HEK293T (cell line): ENCODE measurements around the gene LRIG3.

Source experiments
- CTCF ChIA-PET: fragments of 350-600 bp; formaldehyde crosslinking; extraction: SDS; loops from one replicate; lab custom pipeline; 2021; ENCODE audit warnings: antibody characterized with exemption, inconsistent platforms; lab: Yijun Ruan, JAX
- POLR2A ChIA-PET: fragments of 350-600 bp; formaldehyde crosslinking; extraction: SDS; loops from one replicate; lab custom pipeline; 2020; ENCODE audit warnings: antibody characterized with exemption, inconsistent platforms; lab: Yijun Ruan, JAX
- DNase-seq: peaks from one replicate; pipeline ENCODE4 v3.0.0; 2012; ENCODE audit warnings: mixed read lengths; ENCODE audit errors: extremely low spot score
- ARNT ChIP-seq: fragments of 450-650 bp; IDR thresholded peaks from 2 replicates; pipeline ENCODE4 v1.6.1; 2017; ENCODE audit warnings: mild to moderate bottlenecking
- BHLHE40 ChIP-seq: fragments of 450-650 bp; IDR thresholded peaks from 2 replicates; pipeline ENCODE4 v1.6.1; 2016; ENCODE audit warnings: mild to moderate bottlenecking, moderate library complexity, borderline replicate concordance
- CTBP1 ChIP-seq: fragments of 450-650 bp; IDR thresholded peaks from 2 replicates; pipeline ENCODE4 v1.6.1; 2016; ENCODE audit warnings: borderline replicate concordance
- ELF4 ChIP-seq: fragments of 450-650 bp; IDR thresholded peaks from 2 replicates; pipeline ENCODE4 v1.6.1; 2017; ENCODE audit warnings: antibody characterized with exemption
- FOXA1 ChIP-seq: fragments of 450-650 bp; IDR thresholded peaks from 2 replicates; pipeline ENCODE4 v1.6.1; 2016; ENCODE audit warnings: mild to moderate bottlenecking
- FOXK2 ChIP-seq: fragments of 450-650 bp; IDR thresholded peaks from 2 replicates; pipeline ENCODE4 v1.6.1; 2016; ENCODE audit warnings: mild to moderate bottlenecking
- FOXM1 ChIP-seq: fragments of 450-650 bp; IDR thresholded peaks from 2 replicates; pipeline ENCODE4 v1.6.1; 2017; ENCODE audit warnings: mild to moderate bottlenecking, borderline replicate concordance
- HDGF ChIP-seq: fragments of 450-650 bp; IDR thresholded peaks from 2 replicates; pipeline ENCODE4 v1.6.1; 2017; ENCODE audit warnings: antibody characterized with exemption, borderline replicate concordance
- L3MBTL2 ChIP-seq: fragments of 450-650 bp; conservative IDR thresholded peaks from 2 replicates; pipeline ENCODE4 v1.6.1; 2016; ENCODE audit warnings: mild to moderate bottlenecking
- LEF1 ChIP-seq: fragments of 450-650 bp; IDR thresholded peaks from 2 replicates; pipeline ENCODE4 v1.6.1; 2017; ENCODE audit warnings: mild to moderate bottlenecking, borderline replicate concordance
- NFRKB ChIP-seq: fragments of 450-650 bp; IDR thresholded peaks from 2 replicates; pipeline ENCODE4 v1.6.1; 2016; ENCODE audit warnings: mild to moderate bottlenecking, moderate library complexity
- SP1 ChIP-seq: fragments of 450-650 bp; IDR thresholded peaks from 2 replicates; pipeline ENCODE4 v1.6.1; 2017
- SUZ12 ChIP-seq: fragments of 450-650 bp; IDR thresholded peaks from 2 replicates; pipeline ENCODE4 v1.6.1; 2016; ENCODE audit warnings: mild to moderate bottlenecking
- TARDBP ChIP-seq: fragments of 450-650 bp; IDR thresholded peaks from 2 replicates; pipeline ENCODE4 v1.6.1; 2016
- ZNF384 ChIP-seq: fragments of 450-650 bp; IDR thresholded peaks from 2 replicates; pipeline ENCODE4 v1.6.1; 2016
- TF ChIP-seq, protein P1 (sequence below): fragments of 450-650 bp; IDR thresholded peaks from 2 replicates; pipeline ENCODE4 v1.6.1; 2016

Gene LRIG3

DNA sequence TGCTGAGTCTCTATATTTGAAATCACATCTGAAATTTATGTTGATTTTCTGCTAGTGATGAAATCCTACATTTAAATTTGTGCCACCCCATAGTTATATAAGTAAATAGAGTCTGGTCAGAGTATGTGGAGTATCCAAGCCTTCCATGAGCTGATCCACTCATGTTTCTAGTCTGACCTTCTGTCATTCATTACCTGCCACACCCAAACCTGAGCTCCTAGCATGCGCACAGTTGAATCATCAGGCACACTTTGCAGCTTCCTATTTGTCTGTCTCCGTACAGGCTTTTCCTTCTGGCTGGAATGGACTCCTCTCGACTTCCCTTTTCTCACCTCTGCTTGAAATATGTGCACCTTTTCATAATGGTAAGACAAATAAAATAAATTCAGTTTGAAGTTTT, 45.3 kb upstream of the LRIG3 start:
- no peak for DNase-seq
- ChIA-PET POLR2A (no interaction called here), CTCF (no interaction called here)
- no peak for TF ChIP-seq ARNT

DNA sequence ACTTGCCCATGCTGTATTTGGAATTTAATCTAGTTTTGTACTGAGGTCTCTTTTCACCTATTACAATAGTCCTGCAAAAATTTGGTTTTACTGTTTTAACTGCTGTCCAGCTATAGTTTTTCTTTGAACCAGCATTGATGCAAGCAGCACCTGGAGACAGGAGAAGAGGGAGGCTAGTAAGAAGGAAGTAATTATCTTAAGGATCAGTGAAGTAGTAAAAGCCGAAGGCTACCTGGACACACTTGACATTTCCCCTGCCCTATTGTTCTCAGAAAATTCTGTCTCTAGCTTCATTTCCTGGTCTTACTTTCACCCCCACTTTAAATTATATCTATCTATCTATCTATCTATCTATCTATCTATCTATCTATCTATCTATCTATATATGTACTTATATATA, 43.5 kb upstream of the LRIG3 start:
- POLR2A ChIA-PET: no interaction called here
- no peak for DNase-seq
- TF ChIP-seq, protein P1, sequence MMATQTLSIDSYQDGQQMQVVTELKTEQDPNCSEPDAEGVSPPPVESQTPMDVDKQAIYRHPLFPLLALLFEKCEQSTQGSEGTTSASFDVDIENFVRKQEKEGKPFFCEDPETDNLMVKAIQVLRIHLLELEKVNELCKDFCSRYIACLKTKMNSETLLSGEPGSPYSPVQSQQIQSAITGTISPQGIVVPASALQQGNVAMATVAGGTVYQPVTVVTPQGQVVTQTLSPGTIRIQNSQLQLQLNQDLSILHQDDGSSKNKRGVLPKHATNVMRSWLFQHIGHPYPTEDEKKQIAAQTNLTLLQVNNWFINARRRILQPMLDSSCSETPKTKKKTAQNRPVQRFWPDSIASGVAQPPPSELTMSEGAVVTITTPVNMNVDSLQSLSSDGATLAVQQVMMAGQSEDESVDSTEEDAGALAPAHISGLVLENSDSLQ: no peak
- TF ChIP-seq ELF4: no peak
- CTCF ChIA-PET: no interaction called here

DNA sequence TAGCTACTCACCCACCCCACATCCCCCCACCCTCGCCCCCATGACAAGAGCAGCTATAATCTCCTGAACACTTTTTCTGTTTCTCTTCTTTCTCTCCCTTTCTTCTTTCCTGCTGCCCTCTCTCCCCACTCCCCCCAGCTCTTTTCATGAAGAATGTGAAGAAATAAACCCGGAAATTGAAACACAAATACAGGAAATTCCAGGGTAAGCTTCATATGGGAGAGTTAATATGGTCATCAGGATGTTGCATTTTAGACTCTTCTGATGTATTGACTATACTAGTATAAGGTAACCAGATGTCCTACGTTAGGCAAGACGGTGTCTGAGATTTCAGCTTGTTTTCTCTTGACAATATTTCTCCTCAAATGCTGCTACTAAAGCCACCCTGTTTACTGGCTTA, 41.6 kb upstream of the LRIG3 start:
- TF ChIP-seq CTBP1 (no peak), L3MBTL2 (no peak), LEF1 (no peak), ELF4 (no peak), FOXK2 (no peak), SUZ12 (no peak), ZNF384 (no peak), FOXA1 (no peak), BHLHE40 (no peak), FOXM1 (no peak), SP1 (no peak), NFRKB (no peak), TARDBP (no peak), ARNT (no peak)
- TF ChIP-seq, protein P1: no peak
- no peak for DNase-seq
- ChIA-PET POLR2A (no interaction called here), CTCF (interaction anchor here (0.9 kb wide), 1 partner anchor 11 kb away, joined by 4 read pairs; no protein-coding TSS in a partner anchor)

DNA sequence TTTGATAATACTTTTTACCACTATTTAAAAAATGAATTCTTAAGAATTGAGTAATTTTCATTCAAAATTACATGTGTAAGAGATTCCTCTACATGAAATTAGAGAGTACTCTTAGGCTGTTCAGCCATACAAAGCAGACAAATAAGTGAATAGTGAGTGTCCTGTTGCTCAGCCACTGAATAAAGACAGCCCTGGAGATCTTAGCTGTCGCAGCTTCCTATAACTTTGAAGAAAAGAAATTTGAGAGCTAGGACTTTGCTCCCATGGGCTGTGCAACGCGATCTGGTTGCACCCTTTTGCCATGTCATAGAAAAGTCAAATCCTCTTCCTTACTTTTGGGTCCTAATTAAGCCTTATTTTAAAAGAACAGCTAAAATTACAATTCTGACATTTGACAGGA, 40.9 kb upstream of the LRIG3 start:
- DNase-seq: no peak
- POLR2A ChIA-PET: no interaction called here
- CTCF ChIA-PET: interaction anchor here (0.9 kb wide), 1 partner anchor 10 kb away, joined by 4 read pairs; no protein-coding TSS in a partner anchor
- no peak for TF ChIP-seq FOXM1
- no peak for TF ChIP-seq ZNF384
- no peak for TF ChIP-seq NFRKB
- TF ChIP-seq FOXK2: no peak
- no peak for TF ChIP-seq SP1
- no peak for TF ChIP-seq FOXA1
- TF ChIP-seq SUZ12: no peak
- TF ChIP-seq L3MBTL2: no peak
- TF ChIP-seq LEF1: no peak
- TF ChIP-seq, protein P1: no peak
- TF ChIP-seq HDGF: no peak
- TF ChIP-seq BHLHE40: no peak
- no peak for TF ChIP-seq TARDBP
- no peak for TF ChIP-seq ELF4
- no peak for TF ChIP-seq ARNT
- TF ChIP-seq CTBP1: no peak

DNA sequence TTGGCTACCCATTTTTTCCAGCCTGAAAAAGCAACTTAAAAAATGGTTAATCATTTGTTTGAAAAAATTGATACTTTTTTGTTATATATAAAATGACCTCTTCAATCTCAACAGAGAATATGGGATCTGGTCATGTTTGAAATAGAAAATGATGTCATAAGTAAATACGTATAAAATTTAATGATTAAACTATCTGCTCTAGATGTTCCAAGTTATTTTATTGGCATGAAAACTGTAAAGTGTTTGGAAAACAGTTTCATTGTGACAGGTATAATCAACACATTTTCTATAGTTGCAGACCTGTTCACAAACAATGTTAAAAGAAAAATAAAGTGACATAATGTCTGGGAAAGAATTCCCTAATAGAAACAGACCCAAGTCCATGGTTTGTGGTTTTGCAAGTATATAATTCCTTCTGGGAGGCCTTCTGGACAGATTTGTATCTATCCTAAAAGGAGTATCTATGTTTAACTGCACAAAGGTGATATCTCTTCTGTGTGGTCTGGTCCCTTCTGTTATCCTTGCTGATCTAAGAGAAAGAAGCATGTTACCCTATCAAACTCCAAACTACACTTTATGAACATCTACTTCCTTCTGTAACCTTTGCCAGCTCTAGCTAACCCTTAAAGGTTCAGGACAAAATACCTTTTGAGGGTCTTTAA, 39.5 kb upstream of the LRIG3 start:
- no peak for DNase-seq
- POLR2A ChIA-PET: no interaction called here
- TF ChIP-seq TARDBP (no peak), SUZ12 (no peak), L3MBTL2 (no peak), LEF1 (no peak), CTBP1 (no peak), FOXM1 (no peak)
- CTCF ChIA-PET: no interaction called here

DNA sequence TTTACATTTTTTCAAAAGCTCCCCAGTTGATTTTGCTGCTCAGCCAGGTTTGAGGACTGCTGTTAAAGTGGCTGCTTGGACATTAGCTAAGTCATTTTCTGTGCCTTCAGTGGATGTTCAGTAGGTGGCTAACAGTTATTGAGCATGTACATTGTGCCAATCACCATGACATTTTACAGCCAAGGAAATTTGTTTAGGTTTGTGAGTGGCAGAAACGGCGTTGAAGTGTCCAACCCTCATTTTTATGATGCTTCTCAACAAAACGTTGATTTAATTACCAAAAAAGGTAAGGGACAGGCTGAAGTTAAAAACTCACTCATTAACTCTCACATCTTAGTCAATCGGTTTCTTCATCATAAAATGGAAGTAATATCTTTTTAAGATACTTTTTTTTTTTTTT, 37.0 kb upstream of the LRIG3 start:
- ChIA-PET CTCF (interaction anchor here (0.6 kb wide), 1 partner anchor 143 kb away, joined by 4 read pairs; no protein-coding TSS in a partner anchor), POLR2A (no interaction called here)
- TF ChIP-seq BHLHE40 (no peak), CTBP1 (no peak), ELF4 (no peak), FOXA1 (no peak), ARNT (no peak), NFRKB (no peak), ZNF384 (no peak)
- TF ChIP-seq, protein P1: peak; percentile 33
- DNase-seq: no peak
